Ramos (cell line): ENCODE measurements around the gene MEGF6.

ENCODE experiments used
- in situ Hi-C: fragments of 300-500 bp; cut with MboI; formaldehyde crosslinking; loops from one replicate; pipeline ENCODE4 v1.14.3; 2022; ENCODE audit warnings: low sequenced_read_pairs; ENCODE audit not compliant: unreplicated experiment

The MEGF6 gene

DNA sequence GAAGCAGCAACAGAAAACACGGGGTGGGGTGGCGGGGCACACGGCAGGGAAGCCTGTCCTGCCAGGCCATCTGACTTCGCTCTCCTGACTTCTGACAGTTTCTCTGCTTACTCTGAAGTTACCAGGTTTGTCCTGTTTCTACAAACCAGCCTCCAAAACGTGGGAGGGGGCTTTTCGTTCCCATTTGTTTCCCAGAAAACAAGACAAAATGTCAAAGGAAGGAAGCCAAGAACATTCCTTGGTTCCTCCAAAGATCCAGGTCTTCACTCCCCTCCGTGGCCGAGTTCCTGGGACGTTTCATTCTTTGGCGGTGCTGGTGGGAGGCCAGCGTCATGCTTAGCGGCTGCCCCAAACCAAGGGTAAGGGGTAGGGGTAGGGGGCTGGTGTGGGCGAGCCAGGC, 49.6 kb downstream of the MEGF6 start:
- in situ Hi-C loops, result no loop called here

DNA sequence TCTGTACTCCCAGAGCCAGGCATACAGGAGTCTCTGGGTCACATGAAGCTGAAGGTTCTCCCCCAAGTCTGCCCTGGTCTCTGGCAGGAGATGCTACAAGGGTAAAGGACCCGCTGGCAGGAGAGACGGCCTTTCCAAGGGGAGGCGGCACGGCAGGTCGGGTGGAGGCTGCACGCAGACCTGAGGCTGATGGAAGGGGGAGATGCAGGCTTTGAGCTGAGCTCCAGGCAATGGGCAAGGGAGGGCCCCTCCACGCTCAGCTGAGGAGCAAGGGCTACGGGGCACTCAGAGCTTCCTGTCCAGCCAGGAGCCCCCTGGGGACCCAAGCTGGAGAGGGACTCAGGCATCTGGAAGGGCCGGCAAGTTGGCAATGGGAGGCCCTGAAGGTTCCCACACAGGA, 50.3 kb downstream of the MEGF6 start:
- in situ Hi-C loops, result no loop called here

DNA sequence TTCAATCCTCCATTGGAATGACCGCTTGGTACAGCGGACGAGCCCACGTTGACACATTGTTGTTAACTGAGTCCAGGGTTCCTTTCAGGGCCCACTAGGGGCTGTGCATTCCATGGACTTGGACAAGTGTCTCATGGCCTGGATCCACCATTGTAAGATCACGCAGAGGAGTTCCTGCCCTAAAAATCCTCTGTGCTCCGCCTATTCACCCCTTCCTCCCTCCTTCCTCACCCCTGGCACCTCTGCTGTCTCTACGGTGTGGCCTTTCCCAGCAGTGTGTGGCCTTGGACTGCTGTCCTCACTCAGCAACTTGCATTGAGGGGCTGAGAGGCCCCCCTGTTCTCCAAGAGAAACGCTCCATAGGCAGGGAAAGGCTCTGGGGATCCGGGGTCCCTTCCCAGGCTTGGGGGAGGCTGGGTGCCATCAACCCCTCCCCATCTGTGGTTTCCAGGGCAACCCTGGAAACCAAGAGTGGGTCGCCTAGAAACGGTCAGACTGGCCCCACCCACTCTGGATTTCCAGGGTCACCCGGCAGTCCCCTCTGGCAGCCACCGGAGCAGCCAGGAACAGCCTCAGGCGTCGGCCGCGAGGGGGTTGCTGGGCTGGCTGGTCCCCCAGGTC, 50.9 kb downstream of the MEGF6 start:
- in situ Hi-C loops, result no loop called here

DNA sequence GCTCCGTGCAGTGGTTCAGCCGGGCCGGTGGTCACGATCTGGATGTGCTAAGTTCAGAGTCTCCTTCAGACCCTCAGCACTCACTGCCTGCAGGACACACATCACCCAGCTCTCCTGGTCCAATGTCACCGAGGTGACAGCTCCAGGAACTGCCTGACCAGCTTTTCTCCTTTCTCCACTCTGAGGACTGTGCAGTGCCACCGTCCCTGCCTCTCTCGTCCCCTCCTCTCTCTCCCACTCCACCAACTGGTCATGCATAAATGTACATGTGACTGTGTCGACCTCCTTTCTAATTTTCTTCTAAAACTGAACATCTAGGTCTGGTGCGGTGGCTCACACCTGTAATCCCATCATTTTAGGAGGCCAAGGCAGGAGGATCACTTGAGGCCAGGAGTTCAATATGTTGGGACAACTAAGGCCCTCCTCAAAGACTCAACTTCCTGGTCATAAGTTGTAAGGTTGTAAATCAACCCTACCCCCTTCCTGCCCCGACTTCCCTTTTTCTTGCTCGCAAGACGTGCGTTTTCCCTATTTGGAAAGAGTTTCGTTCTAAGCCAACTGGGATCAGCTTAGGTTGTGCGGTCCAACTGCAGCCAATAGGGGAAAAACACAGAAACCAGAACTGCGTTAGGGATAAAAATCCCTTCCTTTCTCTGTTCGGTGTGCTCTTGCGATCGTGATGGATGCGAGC, 53.1 kb downstream of the MEGF6 start:
- in situ Hi-C loops, result no loop called here

DNA sequence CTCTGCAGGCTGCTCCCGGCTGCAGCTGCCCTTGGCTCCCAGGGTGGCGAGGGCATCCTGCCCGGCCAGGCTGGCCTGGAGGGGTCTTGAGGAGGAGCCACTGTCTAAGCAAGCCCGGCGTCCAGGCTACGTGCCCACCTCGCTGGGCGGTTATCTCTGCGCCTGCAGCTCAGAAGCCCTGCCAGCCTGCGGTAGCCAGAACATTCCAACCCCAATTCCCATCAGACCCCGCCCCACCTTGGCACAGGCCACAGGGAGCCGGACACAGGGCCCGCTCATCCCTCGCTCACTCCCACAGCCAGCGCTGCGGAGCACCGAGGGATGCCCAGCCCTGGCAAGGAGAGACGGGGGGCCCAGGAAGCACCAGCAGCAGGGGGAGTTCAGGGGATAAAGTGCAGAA, 53.9 kb downstream of the MEGF6 start:
- in situ Hi-C loops, result no loop called here

DNA sequence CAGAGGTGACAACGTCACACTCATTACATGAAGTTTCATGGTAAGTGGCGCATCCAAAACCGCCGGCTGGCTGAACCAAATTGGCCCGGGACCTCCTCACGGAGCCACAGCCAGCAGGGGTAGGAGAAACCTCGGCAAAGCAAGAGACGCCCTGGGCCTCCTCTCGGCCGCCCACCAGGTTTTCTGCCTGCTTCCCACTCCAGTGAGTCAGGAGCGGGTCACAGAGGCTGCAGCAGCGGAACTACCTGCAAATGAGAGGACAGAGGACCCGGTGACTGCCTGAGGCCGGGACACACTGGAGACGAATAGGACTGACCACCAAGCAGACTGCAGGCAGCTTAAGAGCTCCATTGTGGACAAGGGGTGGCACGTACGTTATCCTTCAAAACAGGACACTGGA, 55.0 kb downstream of the MEGF6 start:
- in situ Hi-C loops, result no loop called here

DNA sequence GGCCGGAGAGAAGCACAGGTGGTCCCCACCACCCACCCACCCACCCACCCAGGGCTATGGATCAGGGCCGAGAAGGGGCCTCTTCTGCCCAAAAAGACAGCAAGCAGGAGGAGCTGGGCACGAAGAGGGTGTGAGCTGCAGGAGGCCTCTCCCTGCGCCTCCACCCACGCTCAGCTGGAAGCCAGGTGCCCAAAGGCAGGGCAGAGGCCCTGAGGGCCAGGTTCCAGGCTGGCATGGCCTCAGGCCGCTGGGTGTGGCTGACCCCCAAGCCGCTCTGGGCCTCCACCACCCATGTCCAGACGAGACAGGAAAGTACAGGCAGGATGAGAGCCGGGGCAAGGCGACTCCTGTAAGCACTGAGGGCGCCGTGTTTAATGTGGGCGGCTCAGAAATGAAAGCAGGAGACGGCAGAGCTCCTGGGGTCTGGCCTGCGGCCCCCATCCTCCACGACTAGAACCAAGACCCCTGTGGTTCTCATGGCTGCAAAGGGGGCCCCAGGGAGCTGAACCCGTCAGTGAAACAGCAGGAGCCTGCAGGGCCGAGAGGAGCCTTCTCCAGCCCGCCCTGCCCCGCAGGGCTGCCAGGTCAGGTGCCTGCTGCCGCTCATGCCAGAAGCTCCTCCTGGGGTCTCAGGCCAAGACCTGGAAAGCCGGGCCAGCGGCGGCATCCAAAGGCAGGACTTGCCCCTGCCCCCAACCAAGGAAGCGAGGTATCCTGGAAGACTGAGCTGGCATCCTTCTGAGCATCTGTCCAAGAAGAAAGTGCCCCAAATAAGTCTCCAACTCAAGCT, 56.0 kb downstream of the MEGF6 start:
- in situ Hi-C loops, result no loop called here

DNA sequence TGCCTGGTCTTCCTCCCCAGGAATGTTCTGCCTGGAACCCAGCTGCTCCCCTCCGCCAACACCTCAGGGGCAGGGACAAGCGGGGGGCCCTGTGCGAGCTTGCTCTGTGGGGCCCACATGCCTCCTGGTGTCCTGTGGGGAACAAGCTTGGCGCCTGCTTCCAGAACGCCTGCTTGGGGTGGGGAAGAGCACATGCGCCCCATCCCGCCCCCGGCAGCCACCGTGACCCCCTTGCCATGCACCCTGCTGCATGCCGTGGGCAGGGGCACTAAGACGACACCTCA, 57.4 kb downstream of the MEGF6 start:
- in situ Hi-C loops, result no loop called here

DNA sequence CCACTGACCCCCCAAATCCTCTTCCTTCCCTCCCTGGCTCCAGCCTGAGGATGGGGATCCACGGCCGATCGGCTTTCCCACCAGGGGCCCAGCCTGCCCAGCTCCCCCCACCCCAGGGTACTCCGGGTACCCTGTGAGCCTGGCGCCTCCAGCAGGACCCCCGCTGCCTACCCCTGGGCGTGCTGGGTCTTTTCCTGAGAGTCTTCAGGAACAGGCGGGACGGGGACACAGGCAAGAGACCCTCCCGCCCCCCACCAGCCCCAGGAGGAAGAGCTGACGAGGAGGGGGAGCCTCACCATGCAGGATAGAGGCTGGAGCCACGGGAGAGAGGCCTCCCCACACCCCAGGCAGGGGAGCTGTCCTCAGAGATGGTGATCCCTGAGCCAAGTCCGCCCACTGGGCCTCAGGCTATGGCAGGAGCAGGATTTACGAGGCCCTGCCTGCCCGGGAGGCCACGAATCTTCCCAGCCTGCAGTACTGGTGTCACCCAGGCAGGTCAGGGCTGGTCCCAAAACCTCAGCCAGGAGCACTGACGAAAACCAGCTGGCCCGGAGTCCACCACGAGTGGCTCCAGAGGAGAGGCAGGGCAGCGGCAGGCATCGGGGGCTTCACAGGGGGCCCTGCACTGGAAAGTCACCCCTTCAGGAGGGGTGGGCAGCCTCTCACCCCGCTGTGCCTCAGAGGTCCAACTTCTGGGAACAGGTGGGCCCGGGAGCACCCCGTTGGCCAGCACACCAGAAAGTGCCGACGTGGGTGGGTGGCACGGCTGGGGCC, 58.0 kb downstream of the MEGF6 start:
- in situ Hi-C loops, result no loop called here

DNA sequence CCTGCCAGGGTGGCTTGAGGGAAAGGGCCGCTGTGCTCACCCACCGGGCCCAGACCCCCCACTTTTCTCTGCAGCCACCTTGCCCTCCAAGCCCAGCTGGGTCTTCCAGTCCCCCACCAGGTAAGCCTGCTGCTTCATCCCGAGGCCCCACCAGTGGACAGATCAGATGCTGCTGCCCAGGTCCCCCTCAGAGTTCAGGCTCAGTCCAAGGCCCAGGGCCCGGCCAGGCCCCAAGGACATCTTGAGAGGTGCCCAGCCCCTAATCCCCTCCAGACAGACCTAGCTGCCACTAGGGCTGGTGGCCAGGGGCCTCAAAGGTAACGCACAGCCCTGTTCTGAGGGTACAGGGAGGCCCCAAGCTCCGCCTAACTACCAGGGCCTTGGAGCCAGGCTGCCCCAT, 58.6 kb downstream of the MEGF6 start:
- in situ Hi-C loops, result no loop called here

DNA sequence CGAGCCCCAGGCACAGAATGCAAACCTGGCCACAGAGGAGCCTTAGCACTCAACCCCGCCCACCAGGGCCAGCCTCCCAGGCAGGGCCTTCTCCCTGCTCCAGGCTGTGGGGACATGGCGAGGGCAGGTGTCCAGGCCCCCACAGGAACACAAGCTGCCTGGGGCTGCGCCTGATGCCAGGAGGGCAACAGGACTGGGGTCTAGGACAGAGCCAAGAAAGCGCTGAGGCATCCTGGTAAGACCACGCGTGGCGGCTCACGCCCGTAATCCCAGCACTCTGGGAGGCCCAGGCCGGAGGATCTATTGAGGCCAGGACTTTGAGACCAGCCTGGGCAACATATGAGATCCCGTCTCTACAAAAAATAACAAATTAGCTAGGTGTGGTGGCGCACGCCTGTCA, 59.1 kb downstream of the MEGF6 start:
- in situ Hi-C loops, result no loop called here

DNA sequence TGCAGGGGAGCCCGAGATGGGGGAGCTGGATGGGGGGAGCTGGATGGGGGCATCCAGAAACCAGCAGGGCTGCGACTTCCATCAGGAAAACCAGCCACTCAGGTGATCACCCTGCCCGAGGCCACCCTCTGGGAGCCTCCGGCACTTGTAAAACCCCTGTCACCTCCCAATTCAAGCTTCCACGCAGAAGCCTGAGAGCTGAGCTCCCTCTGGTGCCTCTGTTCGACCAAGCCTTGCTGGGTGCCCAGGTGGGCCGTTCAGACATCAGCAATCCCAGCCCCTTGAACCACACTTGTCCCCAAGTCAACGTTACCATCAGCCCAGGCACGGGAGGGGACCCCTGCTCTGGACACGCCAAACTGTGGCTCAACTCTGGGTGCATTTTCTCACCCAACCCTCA, 59.6 kb downstream of the MEGF6 start:
- in situ Hi-C loops, result no loop called here

DNA sequence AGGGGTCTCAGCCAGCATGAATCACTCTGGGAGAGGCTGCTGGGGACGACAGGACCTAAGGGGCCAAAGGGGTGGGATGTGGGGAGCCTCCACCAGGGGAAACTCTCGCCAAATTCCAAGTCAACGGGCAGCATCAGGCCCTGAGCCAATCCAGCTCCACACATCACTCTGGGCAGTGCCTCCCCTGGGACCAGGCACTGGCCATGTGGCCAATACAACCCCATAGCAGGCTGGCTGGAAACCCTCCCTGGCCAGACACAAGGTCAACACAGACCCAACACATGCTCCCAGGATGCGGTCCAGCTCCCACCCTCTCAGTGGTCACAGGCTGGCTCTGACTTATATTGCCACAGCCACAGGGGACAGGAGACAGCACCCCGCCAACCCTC, 60.0 kb downstream of the MEGF6 start:
- in situ Hi-C loops, result no loop called here

DNA sequence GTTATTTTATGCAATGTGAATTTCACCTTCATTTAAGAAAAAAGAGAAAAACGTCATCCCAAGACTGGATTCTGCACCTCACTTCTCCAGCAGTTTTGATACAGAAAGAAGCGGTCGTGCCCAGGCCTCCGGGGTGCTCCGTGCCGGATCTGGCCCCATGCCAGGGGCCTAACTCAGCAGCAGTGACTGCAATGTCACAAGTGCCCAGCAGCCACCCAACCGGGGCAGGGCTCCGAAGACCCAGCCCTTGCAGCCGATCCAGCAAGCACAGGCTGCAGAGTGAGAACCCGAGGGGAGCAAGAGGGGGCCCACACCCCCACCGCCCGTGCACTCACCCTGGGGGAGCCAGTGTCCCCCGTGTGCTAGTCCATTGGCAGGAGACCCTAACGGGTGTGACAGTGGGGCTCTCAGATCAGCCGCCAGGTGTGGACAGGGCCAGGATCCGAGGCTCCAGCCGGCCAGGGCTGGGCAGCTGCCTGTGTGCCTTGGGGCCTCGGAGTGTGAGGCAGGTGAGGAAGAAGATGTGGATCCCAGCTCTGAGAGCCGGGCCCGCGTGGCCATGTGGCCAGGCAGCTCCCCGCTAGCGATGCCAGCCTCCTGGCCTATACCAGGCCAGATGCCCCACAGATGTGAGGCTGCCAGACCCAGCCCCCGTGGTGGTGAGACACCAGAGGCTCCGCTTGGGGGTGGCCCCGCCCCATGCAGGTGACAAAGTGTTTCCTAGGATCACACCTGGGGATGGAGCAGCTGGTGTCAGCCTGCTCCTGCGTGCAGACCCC, 60.6 kb downstream of the MEGF6 start:
- in situ Hi-C loops, result no loop called here

DNA sequence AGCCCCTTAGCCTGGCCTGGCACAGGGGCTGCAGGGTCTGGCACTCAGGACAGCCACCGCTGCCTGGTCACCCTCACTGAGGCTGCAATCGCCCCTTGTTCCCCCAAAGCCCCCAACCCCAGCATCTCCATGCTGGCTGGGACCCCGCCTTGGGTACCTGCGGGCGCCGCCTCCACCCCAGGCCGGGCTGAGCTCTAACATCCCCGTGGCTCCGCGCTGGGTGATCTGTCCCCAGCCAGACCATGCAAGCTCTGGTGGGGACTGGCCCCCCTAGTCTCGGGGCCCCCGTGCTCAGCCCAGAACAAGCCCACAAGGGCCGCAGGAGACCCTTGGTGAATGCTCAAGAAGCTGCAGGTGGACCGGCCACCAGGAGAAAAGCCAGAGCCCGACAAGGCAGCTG, 62.4 kb downstream of the MEGF6 start:
- in situ Hi-C loops, result no loop called here

DNA sequence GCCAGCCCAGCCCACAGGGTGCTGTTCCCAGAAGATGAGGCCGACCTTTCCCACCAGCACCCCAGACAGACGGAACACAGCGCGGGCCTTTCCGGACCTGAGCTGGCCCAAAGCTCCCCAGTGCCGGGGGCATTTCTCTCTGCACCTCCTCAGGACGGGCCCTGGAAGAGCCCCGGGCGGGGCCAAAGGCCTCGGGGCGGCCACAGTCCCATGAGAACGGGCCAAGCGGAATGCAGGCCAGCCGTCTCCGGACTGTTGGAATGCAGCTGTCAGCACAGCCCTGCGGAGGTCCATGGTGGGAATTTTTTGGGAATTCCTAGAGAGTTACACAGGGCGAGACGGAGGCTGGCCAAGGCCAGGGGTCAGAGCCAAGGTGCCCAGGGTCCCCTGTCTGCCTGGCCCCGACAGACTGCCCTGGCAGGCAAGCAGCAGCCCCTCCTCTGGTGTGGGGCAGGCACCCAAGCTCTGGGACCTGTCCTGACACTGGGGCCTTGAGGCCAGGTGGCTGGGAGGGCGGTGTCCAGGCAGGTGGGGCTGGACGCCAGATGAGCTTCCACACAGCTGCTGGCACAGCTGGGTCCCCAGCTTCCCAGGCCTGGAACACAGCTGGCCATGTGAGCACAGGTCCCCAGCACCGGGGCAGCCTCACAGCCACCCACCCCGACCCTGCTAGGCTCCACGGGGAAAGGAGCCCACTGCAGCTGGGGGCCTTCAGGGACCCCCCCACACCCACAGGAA, 63.0 kb downstream of the MEGF6 start:
- in situ Hi-C loops, result no loop called here

DNA sequence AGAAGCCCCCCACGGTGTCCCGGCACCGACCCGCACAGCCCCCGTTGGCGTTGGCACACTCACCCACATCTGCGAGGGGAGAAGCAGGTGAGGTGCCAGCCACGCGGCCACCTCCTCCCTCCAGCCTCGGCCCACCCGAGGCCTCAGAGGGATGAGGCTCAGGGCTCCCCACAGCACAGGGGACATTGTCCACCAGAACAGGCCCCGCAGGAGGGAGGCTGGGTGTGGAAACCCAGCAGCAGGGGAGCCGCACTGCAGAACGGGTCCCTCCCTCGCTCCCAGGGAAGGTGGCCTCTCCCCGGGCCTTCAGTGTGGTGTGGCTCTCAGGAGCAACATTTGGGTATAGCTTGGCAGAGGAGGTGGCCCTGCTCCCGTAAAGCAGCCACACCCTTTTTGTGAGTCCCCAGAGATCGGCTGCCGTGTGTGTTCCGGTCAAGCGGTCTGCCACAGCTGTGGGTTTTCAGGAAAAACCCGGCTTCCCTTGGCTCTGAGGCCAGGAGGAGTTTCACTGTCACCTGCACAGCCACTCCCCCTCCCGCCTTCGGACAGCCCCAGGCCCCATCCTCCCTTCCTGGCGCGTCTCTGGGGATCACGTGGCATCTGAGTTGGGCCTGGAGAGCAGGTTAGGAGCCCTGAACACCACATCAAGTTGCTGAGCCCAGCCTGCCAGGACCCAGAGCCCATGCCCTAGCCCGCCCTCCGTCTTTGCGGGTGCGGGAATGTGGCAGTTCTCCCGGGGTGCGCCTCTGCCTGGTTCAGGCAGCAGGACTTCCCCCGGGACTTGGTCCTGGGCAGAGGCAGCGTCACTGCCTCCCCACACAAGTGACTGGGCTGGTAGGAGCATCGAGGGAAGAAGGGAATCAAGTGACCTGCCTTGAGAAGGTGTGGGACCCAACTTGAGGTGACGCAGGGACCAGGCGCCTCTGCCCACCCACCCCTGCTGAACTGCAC, 64.0 kb downstream of the MEGF6 start:
- in situ Hi-C loops, result no loop called here

DNA sequence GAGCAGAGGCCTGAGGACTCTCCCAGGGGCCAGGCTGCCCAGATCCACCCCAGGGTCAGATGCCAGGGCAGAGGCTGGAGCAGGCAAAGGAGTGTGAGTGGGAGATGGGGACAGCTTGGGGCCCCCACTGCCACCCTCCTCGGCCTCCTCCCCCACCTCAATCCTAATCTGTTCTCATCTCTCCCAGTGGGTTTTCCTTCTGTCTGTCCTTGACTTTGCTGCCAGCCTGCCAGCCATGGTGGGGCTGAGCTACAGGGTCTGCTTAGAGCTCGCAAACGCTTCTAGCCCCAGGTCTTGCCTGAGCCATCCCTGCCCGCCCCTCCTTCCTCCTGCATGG, 65.3 kb downstream of the MEGF6 start:
- in situ Hi-C loops, result no loop called here
